Measurements from ENCODE around the gene KDM7A. TPM values are rescaled to one million over a fixed set of nuclear protein-coding genes. Genes with fewer than 3 reads are reported as not detected.

Gene KDM7A
- total RNA-seq, 1 donor from 2014 or later = 25.4 TPM

DNA sequence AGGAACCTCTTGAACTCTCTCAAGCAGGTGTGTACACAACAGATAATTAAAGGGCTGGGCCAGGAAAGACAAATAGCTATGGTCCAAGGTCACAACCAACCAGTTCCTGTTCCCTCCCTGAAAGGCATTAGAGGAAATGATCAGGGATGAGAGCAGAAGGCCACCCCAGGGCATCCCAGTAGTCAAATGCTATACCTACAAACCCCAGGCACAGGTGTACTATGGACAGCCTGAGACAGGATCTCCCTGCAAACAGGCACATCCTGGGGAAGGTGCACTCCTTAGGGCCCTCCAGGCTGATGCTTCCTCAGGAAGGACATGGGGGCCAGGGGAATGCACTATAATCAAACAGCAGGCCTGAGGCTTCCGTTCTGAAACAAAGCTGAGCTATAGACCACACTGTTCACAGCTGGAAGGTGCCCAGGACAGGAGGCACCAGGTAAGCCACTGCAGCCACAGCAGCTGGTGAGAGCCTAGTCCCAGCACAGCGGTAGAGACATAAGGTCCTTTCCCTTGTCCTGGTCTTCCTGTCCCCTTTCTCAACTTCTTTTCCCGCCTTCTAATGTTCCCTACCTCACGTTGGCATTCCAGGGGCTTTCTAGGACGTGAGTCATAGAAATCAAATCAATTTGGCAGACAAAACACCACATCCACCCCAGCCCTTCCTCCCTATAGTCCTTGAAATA is 127.3 kb downstream of the KDM7A start:
- Mint-ChIP-seq H3K4me3 (ENCODE audit: unreplicated experiment) (no peak overlapping the region), H3K27ac (ENCODE audit: unreplicated experiment) (no peak overlapping the region), H3K27me3 (ENCODE audit: unreplicated experiment) (peaks cover 2% of the 10 kb centered on the region), H3K4me1 (ENCODE audit: low read depth, unreplicated experiment) (no peaks in the 10 kb centered on the region), H3K36me3 (ENCODE audit: unreplicated experiment) (no peaks in the 10 kb centered on the region), H3K9me3 (ENCODE audit: unreplicated experiment) (no peaks in the 10 kb centered on the region)
- TF ChIP-seq, protein P1, sequence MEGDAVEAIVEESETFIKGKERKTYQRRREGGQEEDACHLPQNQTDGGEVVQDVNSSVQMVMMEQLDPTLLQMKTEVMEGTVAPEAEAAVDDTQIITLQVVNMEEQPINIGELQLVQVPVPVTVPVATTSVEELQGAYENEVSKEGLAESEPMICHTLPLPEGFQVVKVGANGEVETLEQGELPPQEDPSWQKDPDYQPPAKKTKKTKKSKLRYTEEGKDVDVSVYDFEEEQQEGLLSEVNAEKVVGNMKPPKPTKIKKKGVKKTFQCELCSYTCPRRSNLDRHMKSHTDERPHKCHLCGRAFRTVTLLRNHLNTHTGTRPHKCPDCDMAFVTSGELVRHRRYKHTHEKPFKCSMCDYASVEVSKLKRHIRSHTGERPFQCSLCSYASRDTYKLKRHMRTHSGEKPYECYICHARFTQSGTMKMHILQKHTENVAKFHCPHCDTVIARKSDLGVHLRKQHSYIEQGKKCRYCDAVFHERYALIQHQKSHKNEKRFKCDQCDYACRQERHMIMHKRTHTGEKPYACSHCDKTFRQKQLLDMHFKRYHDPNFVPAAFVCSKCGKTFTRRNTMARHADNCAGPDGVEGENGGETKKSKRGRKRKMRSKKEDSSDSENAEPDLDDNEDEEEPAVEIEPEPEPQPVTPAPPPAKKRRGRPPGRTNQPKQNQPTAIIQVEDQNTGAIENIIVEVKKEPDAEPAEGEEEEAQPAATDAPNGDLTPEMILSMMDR (IDR thresholded peaks at IDR 0.05; ENCODE audit: partially characterized antibody, unreplicated experiment) = no peak
- no peak for DNase-seq

DNA sequence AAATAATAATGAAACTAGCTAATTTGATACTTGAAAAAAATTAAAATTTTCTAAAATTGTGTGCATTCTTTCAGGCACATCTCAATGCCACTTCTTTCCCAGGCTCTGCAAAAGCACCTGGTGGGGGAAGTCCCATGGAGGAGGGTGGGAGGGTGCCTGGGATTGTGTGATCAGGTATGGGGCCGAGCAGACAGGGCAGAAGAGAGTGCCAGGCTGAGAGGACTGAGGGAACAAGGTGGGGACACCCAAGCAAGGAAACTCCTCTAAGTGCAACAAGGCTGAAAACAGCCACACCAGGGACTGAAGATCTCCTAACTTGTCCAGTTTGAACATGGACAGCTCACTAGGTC is 127.8 kb downstream of the KDM7A start:
- Mint-ChIP-seq H3K9me3 (ENCODE audit: unreplicated experiment) (no peaks in the 10 kb centered on the region), H3K4me1 (ENCODE audit: low read depth, unreplicated experiment) (no peaks in the 10 kb centered on the region), H3K36me3 (ENCODE audit: unreplicated experiment) (no peaks in the 10 kb centered on the region), H3K27me3 (ENCODE audit: unreplicated experiment) (peaks cover 2% of the 10 kb centered on the region), H3K27ac (ENCODE audit: unreplicated experiment) (no peak overlapping the region), H3K4me3 (ENCODE audit: unreplicated experiment) (no peak overlapping the region)
- TF ChIP-seq, protein P1 (IDR thresholded peaks at IDR 0.05; ENCODE audit: partially characterized antibody, unreplicated experiment) = no peak
- no peak for DNase-seq

- no peaks in the 10 kb centered on the region for H3K4me1 Mint-ChIP-seq (ENCODE audit: low read depth, unreplicated experiment)
- no peak for DNase-seq
These were observed 128.6 kb downstream of the KDM7A start for GRCh38 chr7:140048138-140048537.

DNA sequence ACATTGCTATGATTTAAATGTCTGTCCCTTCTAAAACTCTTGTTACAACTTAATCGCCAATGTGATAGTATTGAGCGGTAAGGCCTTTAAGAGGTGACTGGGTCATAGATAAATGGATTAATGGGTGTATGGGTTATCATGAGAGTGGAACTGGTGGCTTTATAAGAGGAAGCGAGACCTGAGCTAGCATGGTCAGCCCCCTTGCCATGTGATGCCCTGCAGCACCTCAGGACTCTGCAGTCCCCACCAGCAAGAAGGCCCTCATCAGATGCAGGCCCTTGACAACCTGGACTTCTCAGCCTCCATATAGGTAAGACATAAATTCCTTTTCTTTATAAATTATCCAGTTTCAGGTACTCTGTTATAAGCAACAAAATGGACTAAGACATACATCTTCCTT is 129.6 kb downstream of the KDM7A start:
- peaks cover 2% of the 10 kb centered on the region for H3K27me3 Mint-ChIP-seq (ENCODE audit: unreplicated experiment)
- no peaks in the 10 kb centered on the region for H3K36me3 Mint-ChIP-seq (ENCODE audit: unreplicated experiment)
- no peak overlapping the region for H3K27ac Mint-ChIP-seq (ENCODE audit: unreplicated experiment)
- TF ChIP-seq, protein P1 (IDR thresholded peaks at IDR 0.05; ENCODE audit: partially characterized antibody, unreplicated experiment) = no peak
- H3K4me1 Mint-ChIP-seq (ENCODE audit: low read depth, unreplicated experiment) = no peaks in the 10 kb centered on the region
- no peaks in the 10 kb centered on the region for H3K9me3 Mint-ChIP-seq (ENCODE audit: unreplicated experiment)
- no peak for DNase-seq
- H3K4me3 Mint-ChIP-seq (ENCODE audit: unreplicated experiment) = no peak overlapping the region

More at GRCh38 chr7:140048138-140048537, 128.6 kb downstream of the KDM7A start:
- H3K27ac Mint-ChIP-seq (ENCODE audit: unreplicated experiment) = no peak overlapping the region
- TF ChIP-seq, protein P1 (IDR thresholded peaks at IDR 0.05; ENCODE audit: partially characterized antibody, unreplicated experiment) = no peak
- H3K36me3 Mint-ChIP-seq (ENCODE audit: unreplicated experiment) = no peaks in the 10 kb centered on the region
- H3K4me3 Mint-ChIP-seq (ENCODE audit: unreplicated experiment) = no peak overlapping the region
- peaks cover 2% of the 10 kb centered on the region for H3K27me3 Mint-ChIP-seq (ENCODE audit: unreplicated experiment)
- no peaks in the 10 kb centered on the region for H3K9me3 Mint-ChIP-seq (ENCODE audit: unreplicated experiment)

DNA sequence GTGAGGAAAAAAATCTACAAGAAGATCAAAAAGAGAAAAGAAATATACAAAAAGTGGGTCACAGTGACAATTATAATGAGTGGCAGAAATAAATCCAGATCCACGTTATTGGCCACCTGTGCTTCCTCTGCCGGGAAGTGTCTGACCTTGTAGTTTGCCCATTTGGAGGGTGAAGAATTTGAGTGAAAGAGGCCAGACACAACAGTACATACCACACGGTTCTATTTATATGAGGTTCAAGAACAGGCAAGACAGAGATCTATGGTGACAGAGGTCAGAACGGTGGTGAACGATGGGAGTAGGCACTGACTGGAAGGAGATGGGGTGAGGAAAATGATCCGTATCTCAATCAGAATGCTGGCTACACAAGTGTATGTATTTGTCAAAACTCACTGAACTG is 131.1 kb downstream of the KDM7A start:
- Mint-ChIP-seq H3K9me3 (ENCODE audit: unreplicated experiment) (no peaks in the 10 kb centered on the region), H3K27ac (ENCODE audit: unreplicated experiment) (no peak overlapping the region), H3K36me3 (ENCODE audit: unreplicated experiment) (no peaks in the 10 kb centered on the region), H3K4me3 (ENCODE audit: unreplicated experiment) (no peak overlapping the region), H3K4me1 (ENCODE audit: low read depth, unreplicated experiment) (no peaks in the 10 kb centered on the region), H3K27me3 (ENCODE audit: unreplicated experiment) (peaks cover 2% of the 10 kb centered on the region)
- DNase-seq = no peak
- TF ChIP-seq, protein P1 (IDR thresholded peaks at IDR 0.05; ENCODE audit: partially characterized antibody, unreplicated experiment) = no peak
